ENCODE measurements around the gene RGS10.

DNA sequence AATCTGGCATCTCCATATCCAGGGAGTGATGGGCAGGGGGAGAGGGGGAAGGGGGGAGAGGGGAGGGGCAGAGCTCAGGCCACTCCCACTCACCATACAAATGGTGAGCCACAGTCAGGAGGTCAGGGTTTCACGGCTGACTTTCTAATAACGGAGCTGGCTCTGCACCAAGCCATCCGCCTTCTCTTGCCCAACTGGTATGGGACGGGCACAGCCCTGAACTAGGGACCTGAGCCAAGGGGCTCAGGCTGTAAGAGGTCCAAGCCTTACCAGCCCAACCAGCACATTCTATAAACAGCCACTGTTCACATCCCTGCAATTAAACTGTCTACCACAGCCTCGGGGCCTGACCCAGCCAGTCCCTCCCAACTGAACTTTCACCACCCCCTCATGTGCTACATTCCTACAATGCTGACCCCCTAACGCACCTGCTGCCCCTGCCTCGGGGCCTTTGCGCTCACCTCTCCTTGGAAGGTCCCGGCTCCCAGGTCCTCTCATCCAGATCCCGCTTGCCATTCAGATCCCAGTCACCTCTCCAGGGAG, 32.5 kb downstream of the RGS10 start:
- TF ChIP-seq, protein P1, sequence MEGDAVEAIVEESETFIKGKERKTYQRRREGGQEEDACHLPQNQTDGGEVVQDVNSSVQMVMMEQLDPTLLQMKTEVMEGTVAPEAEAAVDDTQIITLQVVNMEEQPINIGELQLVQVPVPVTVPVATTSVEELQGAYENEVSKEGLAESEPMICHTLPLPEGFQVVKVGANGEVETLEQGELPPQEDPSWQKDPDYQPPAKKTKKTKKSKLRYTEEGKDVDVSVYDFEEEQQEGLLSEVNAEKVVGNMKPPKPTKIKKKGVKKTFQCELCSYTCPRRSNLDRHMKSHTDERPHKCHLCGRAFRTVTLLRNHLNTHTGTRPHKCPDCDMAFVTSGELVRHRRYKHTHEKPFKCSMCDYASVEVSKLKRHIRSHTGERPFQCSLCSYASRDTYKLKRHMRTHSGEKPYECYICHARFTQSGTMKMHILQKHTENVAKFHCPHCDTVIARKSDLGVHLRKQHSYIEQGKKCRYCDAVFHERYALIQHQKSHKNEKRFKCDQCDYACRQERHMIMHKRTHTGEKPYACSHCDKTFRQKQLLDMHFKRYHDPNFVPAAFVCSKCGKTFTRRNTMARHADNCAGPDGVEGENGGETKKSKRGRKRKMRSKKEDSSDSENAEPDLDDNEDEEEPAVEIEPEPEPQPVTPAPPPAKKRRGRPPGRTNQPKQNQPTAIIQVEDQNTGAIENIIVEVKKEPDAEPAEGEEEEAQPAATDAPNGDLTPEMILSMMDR (conservative IDR thresholded peaks at IDR 0.05; ENCODE audit: low read depth in 2 of 2) = no peak
- TF ChIP-seq CREB1 (CRISPR knock-in tag; IDR thresholded peaks at IDR 0.05; ENCODE audit: low read depth) = no peak
